ENCODE measurements around the gene INPP5J.

GRCh38 chr22:31092161-31092560, 30.6 kb upstream of the INPP5J start:
- no peak for TF ChIP-seq CTCF (IDR thresholded peaks at IDR 0.05)
- no peak for TF ChIP-seq POLR2A (IDR thresholded peaks at IDR 0.05)
- no peak for TF ChIP-seq EP300 (IDR thresholded peaks at IDR 0.05)
